Activated naive CD8-positive, alpha-beta T cell treated with anti-CD3 and anti-CD28 coated beads, Interleukin-2, amount 50 U/mL, for 16 hours (primary cell): ENCODE results near the gene GNAI1.

Experiments used
- DNase-seq: peaks from one replicate; pipeline ENCODE4 v3.0.0-alpha.2; 2020; ENCODE audit warnings: low read depth, low spot score

Gene GNAI1

DNA sequence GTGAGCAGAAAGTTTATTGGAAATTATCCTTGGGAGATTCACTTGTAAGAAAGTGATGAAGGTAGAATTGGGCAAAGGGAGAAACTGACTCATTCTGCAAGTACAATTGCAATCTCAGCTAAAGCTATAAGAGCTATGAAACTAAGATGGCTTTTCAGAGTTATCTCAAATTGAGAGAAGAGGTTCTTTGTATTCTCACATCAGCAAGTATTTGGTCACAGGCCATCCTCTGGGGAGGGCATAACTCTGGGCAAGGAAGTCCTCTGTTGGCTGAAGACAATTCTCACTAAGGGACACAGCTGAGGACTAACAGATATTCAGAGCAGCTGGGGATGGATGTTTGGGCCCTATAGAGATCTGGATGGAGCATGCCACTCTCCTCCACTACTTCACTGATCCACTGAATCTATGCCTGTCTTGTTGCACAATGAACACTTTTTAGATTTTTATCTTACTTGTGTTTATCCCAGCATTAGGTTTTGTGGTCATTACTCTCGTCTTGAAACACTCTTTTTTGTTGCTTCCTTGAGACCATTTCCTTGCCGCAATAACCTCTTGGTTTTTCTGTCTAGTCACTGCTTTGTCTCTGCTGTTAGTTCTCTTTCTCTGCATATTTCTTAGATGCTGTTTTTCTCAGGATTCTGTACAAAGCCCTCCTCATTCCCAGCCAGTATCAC lies 115.1 kb downstream of the GNAI1 start:
- DNase-seq: no peak

DNA sequence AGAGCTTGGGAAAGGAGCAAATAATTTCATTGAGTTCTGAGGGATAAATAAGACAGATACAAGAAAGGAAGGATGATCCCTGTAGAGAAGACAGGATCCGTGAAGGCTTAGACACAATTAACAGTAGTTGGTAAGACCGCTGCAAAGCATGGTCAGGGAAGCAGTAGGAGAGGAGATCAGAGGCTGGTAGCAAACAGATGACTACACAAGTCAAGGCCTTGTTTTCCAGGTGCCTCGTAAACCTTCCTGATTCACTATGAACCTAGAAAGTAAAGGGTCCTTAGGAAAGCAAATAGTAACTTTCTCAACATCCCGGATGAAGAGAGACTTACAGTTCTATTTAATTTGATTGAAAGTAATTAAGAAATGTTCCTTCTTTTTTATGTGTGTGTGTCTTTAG lies 118.6 kb downstream of the GNAI1 start:
- no peak for DNase-seq

DNA sequence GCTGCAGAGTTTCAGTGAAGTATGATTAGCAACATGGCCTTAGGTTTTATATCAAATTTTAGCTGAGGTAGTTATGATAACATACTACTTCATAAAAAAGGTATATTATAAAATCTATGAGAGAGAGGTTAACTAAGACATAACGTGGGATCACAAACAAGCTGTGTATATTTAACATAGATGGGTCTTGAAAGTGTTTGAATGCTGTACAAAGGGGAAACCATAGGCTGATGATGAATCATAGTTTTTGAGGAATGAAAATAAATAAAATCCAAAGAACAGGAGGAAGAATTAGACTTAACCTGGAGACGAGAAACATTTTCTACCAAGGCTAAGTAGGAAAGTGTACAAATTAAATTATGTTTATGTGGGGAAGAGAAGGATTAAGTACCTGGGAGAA lies 119.0 kb downstream of the GNAI1 start:
- no peak for DNase-seq

DNA sequence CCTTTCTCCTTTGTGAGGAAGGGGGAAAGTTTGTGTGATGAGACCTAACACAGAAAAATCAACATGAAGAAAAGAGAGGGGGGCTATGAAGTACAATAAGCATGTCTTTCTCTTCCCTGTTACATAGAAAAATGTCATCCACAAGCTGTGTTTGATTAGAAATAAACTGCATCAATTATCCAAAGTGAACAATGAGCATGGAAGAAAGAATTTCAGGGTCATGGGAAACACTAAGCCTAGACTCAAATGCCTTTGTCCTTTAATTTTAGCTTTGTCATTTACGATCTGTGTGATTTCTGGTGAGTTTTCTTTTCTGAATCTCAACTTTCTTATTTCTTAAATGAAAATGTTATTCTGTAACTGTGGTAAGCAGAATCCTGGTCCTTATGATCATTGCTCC lies 121.0 kb downstream of the GNAI1 start:
- DNase-seq: no peak

DNA sequence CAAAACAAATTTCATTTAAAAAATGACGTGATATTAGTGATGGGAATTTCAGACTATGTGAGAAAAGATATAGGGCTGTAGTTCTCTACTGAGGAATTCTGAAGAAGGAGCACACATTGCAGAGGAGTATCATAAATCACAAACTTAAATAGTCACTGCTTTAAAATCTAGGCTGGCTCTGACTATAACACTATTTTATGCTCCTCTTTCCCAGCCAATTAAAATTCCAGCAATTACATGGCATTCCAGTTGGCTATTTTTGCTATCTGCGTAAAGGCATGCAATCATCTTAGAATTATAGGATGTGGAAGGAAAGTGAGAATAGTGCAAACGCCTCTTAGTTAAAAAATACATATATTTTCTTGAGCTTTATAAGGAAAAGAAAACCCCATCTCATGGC lies 123.1 kb downstream of the GNAI1 start:
- no peak for DNase-seq

DNA sequence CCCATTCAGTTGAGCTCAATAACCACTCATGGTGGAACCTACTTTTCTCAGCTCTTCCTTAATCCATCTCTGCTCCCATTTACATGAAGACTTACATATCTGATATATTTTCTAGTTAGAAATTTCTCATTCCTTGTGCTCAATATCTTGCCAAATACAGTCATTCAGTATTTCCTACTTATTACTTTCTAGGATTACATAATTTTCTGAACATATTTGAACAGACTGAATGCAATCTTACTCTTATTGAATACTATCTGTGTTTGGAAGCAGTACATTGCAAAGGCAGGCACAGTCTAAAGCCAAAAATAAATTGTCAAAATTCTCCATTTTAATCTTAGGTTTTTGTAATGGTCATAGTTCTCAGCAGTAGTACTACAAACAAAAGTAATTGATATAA lies 126.0 kb downstream of the GNAI1 start:
- DNase-seq: no peak

DNA sequence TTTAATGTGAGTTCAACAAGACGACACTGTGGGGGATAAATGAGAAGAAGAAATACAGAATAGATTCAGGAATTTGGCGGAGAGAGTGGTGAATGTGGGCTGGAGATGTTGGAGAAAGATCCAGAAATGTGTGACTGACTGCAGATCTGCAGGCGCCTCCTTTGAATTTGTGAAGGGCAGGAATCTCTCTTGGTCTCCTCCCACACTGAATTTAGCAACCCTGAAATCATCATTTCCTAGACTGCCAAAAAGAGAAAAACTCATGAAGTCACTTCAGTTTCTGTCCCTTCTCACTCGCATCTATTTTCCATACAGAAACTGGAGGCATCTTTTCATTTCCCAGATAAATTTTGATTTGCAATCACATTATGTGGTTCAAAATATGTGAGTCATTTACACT lies 128.7 kb downstream of the GNAI1 start:
- DNase-seq: no peak

DNA sequence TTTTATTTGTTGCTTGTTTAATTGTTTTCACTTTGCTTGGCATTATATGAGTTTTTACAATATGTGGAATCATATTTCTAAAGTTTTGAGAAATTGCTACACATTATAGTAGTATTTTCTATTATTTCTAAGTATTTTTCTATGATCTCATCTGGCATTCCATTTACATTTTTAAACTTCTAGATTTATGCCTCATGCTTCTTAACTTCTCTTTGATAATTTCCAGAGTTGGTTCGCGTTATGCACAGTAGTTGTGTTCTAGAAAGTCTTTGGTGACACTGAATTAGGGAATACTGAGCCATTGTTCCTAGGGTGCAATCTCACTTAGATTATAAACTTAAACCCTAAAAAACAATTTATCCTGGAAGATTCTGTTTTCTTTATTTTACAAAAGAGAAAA lies 129.2 kb downstream of the GNAI1 start:
- no peak for DNase-seq

DNA sequence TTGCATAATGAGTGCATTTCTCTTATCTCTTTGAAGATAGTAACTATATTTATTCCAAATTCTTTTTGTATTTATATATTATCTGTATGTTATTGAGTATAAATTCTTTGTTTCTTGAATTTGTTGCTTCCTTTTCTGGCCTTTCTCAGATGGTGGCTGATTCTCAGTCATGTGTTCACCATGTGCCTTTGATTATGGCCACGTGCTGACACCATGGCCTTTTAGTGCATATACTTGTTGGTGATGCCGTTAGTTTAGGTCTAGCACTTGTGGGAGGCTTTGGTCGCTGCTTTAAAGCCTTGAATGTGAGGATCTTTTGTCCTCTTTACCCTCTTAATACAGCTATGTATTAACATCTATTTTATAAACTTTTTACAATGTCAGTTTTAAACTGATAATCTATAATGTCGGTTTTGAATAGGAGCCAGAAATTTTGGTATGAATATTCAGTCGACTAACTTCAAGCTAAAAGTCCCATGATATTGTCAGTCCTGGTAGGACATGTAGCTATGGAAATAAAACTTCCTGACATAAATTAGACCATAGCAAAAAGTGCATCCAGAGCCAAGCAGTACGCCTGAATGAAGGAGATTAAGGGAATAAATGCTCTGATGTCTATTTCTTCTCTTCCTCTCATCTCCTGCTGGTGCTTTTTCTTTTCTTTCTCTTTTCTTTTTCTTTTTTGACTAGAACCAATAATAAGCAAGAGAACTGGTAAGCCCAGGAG lies 130.3 kb downstream of the GNAI1 start:
- no peak for DNase-seq

DNA sequence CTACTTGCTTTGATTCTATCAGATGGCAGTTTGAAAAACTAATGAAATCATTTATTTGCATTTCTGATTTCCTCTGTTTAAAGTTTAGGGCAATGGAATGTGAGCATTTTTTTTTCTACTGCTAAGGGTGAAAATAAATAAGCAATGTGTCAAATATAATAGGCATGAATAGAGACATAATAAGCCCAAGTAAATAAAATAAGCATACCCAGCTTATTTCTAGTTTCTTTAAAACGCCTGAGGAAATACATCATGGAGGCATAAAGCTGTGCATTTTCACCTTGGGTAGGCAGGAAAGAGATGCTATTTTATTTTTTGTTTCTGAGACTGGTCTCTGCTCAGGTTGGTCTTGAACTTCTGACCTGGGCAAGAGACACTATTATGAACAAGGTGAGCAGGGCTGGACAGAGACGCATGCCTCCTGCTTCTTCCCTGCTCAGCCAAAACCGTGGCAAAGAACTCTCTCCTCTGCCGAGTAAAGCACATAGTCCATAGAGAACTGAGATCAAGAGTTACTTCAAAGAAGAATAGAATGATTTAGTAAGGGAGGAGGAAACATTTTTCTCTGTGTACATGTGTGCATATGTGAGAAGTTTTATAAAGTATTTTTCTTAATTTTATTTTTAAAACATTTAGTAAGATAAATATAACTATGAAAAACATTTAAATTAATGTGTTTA lies 138.1 kb downstream of the GNAI1 start:
- no peak for DNase-seq

DNA sequence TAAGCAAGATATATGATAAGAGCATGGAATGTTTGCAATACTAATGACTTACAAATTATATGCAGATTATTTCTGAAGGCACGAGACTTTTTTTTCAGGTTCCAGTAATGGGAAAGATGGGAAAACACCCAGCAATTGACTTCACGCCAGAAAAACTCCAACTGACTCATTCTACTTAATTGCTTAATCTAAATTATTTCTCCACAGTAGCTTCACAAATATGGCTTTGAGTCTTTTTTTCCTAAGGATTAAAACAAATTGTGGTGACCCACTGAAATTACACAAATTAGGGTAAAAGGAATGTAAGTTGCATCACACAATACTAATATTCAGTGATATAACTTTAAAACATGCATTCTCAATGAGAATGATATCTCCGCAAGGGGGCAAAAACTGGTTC lies 138.7 kb downstream of the GNAI1 start:
- no peak for DNase-seq

DNA sequence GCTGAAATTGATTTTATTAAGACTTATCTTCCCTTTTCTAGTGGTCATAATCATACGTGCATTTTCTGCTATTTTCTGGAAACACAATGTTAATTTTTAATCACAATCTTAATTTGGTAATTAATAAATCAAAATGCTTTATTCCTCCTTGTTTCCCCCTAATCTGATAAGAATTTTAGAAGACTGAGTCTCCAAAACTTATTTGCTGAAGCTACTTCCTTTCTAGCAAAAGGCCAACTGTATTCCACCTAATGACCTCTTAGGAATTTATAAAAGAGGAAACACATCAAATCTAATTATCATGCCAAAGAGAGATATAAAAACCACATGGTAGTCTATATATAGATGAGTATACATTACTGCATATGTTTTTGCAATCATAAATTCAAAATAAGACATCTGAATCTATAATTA lies 140.6 kb downstream of the GNAI1 start:
- no peak for DNase-seq
